ENCODE results near the gene NACC2. TPM values are rescaled to one million over a fixed set of nuclear protein-coding genes. Genes with fewer than 3 reads are reported as not detected.

NACC2 gene
- total RNA-seq, 1 experiment from 2014 or later = 62.0 TPM

DNA sequence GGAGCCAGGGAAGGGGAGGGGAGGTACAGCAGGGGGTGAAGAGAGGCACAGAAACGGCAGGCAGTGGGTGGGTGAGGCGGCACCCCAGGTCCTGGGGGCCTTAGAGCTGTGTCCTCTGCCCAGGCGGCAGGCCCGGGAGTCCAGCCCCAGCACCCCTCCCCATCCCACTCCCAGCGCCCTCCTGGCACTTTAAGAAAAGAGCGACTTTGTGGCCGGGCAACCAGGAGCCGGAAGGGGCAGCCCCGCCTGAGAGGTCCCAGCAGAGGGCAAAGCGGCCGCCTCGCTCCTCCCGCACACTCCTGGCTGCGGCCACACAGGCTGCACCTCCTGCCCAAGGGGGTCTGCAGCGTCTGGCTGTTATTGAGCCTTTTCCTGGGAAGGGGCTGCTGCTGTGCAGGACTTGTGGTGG, 42.6 kb downstream of the NACC2 start:
- H3K27ac ChIP-seq (ENCODE audit: low read length) = peak overlapping the region; percentile 94
- H3K4me3 ChIP-seq (ENCODE audit: low read depth in 2 of 2, low read length in 2 of 2) = peak overlapping the region; percentile 53 to 60
- no peak for TF ChIP-seq TCF7L2 (IDR thresholded peaks at IDR 0.05; ENCODE audit: low read depth, low read length)
- no peak for TF ChIP-seq POLR2AphosphoS5 (IDR thresholded peaks at IDR 0.05; ENCODE audit: low read depth, low read length)
- no peak for TF ChIP-seq SIN3A (IDR thresholded peaks at IDR 0.05; ENCODE audit: borderline replicate concordance, insufficient read depth, low read depth, low read length)
- TF ChIP-seq, protein P1, sequence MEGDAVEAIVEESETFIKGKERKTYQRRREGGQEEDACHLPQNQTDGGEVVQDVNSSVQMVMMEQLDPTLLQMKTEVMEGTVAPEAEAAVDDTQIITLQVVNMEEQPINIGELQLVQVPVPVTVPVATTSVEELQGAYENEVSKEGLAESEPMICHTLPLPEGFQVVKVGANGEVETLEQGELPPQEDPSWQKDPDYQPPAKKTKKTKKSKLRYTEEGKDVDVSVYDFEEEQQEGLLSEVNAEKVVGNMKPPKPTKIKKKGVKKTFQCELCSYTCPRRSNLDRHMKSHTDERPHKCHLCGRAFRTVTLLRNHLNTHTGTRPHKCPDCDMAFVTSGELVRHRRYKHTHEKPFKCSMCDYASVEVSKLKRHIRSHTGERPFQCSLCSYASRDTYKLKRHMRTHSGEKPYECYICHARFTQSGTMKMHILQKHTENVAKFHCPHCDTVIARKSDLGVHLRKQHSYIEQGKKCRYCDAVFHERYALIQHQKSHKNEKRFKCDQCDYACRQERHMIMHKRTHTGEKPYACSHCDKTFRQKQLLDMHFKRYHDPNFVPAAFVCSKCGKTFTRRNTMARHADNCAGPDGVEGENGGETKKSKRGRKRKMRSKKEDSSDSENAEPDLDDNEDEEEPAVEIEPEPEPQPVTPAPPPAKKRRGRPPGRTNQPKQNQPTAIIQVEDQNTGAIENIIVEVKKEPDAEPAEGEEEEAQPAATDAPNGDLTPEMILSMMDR (IDR thresholded peaks at IDR 0.05) = no peak
- TF ChIP-seq, protein P2, sequence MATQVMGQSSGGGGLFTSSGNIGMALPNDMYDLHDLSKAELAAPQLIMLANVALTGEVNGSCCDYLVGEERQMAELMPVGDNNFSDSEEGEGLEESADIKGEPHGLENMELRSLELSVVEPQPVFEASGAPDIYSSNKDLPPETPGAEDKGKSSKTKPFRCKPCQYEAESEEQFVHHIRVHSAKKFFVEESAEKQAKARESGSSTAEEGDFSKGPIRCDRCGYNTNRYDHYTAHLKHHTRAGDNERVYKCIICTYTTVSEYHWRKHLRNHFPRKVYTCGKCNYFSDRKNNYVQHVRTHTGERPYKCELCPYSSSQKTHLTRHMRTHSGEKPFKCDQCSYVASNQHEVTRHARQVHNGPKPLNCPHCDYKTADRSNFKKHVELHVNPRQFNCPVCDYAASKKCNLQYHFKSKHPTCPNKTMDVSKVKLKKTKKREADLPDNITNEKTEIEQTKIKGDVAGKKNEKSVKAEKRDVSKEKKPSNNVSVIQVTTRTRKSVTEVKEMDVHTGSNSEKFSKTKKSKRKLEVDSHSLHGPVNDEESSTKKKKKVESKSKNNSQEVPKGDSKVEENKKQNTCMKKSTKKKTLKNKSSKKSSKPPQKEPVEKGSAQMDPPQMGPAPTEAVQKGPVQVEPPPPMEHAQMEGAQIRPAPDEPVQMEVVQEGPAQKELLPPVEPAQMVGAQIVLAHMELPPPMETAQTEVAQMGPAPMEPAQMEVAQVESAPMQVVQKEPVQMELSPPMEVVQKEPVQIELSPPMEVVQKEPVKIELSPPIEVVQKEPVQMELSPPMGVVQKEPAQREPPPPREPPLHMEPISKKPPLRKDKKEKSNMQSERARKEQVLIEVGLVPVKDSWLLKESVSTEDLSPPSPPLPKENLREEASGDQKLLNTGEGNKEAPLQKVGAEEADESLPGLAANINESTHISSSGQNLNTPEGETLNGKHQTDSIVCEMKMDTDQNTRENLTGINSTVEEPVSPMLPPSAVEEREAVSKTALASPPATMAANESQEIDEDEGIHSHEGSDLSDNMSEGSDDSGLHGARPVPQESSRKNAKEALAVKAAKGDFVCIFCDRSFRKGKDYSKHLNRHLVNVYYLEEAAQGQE (IDR thresholded peaks at IDR 0.05; ENCODE audit: insufficient read depth in 1 of 2, low read depth in 2 of 2, low read length in 1 of 2) = no peak
- in situ Hi-C loops (cut with HindIII; ENCODE audit: low pct_unique_long_range_greater_than_20kb, low sequenced_read_pairs) = no loop called here
- BruUV-seq (replicated peaks) = no TSS peak
- ATAC-seq (peak; percentile 65), DNase-seq (ENCODE audit: low read depth, low spot score) (no peak)
- no peaks in the 10 kb centered on the region for H3K27me3 ChIP-seq (ENCODE audit: control insufficient read depth, insufficient read depth, low read length)
- intact Hi-C loops (cut with micrococcal nuclease; ENCODE audit: unreplicated experiment) = no loop called here
- ChIA-PET CTCF (interaction anchor here (0.6 to 1.6 kb wide), 4 partner anchors 20 to 161 kb away, joined by 3 to 6 read pairs (median 4); no protein-coding TSS in a partner anchor), POLR2A (interaction anchor here (0.5 to 0.8 kb wide), 4 partner anchors 28 to 88 kb away, joined by 3 to 12 read pairs (median 6); no protein-coding TSS in a partner anchor)
- no peaks in the 10 kb centered on the region for H3K9me3 ChIP-seq (ENCODE audit: control insufficient read depth, insufficient read depth, low read depth, low read length)
- H3K36me3 ChIP-seq (ENCODE audit: control insufficient read depth, insufficient read depth, low read length) = no peaks in the 10 kb centered on the region
- peaks cover 67% of the 10 kb centered on the region for H3K4me1 ChIP-seq (ENCODE audit: control insufficient read depth, insufficient read depth, low read length)

DNA sequence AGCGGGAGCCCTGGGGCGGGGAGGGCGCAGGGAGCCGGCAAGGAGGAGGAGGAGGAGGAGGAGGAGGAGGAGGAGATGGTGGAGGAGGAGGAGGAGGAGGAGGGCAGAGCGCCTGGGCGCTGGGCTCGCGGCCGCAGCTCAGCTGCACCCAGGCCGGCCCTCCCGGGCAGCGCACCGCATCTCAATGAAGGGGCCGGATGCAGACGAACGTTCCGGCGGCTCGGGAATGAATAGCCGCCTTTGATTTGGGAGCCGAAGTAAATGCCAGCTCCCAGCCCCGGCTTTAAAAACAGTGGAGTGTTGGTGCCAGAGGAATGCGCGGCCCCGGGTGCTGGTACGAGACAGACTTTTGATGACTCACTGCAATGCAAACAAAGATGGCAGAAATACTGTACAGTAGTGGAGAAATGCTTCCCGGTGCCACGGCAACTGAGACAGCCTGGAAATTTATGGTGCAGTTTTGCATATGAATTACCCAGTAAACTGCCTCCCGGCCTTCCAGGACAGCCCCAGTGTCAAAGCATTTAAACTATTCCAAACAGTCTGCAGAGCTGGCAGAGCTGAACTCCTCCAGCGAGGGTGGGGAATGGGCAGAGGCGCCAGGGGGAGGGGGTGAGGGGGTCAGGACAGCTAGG, 43.1 kb downstream of the NACC2 start:
- Histone ChIP-seq H3K27me3 (ENCODE audit: control insufficient read depth, insufficient read depth, low read length) (no peaks in the 10 kb centered on the region), H3K36me3 (ENCODE audit: control insufficient read depth, insufficient read depth, low read length) (no peaks in the 10 kb centered on the region), H3K4me1 (ENCODE audit: control insufficient read depth, insufficient read depth, low read length) (peaks cover 66% of the 10 kb centered on the region), H3K4me3 (ENCODE audit: low read depth in 2 of 2, low read length in 2 of 2) (peak overlapping the region; percentile 53 to 60), H3K27ac (ENCODE audit: low read length) (peak overlapping the region; percentile 94), H3K9me3 (ENCODE audit: control insufficient read depth, insufficient read depth, low read depth, low read length) (no peaks in the 10 kb centered on the region)
- BruUV-seq (replicated peaks) = no TSS peak
- intact Hi-C loops (cut with micrococcal nuclease; ENCODE audit: unreplicated experiment) = no loop called here
- DNase-seq (ENCODE audit: low read depth, low spot score) (peak; percentile 64), ATAC-seq (peak; percentile 74)
- ChIA-PET CTCF (interaction anchor here (0.6 to 1.6 kb wide), 4 partner anchors 19 to 161 kb away, joined by 3 to 6 read pairs (median 4); no protein-coding TSS in a partner anchor), POLR2A (interaction anchor here (0.5 to 0.8 kb wide), 6 partner anchors 28 to 95 kb away, joined by 3 to 12 read pairs (median 6); no protein-coding TSS in a partner anchor)
- in situ Hi-C loops (cut with HindIII; ENCODE audit: low pct_unique_long_range_greater_than_20kb, low sequenced_read_pairs) = no loop called here
- TF ChIP-seq TCF7L2 (IDR thresholded peaks at IDR 0.05; ENCODE audit: low read depth, low read length) (peak; percentile 85), SIN3A (IDR thresholded peaks at IDR 0.05; ENCODE audit: borderline replicate concordance, insufficient read depth, low read depth, low read length) (peak; percentile 78), POLR2AphosphoS5 (IDR thresholded peaks at IDR 0.05; ENCODE audit: low read depth, low read length) (peak; percentile 50; the same call in 1 of the 2 replicates)
- TF ChIP-seq, protein P1 (IDR thresholded peaks at IDR 0.05) = no peak
- TF ChIP-seq, protein P2 (IDR thresholded peaks at IDR 0.05; ENCODE audit: insufficient read depth in 1 of 2, low read depth in 2 of 2, low read length in 1 of 2) = no peak
